Type B pancreatic cell (in vitro differentiated cells): ENCODE results near the gene NBAS. TPM values are rescaled to one million over a fixed set of nuclear protein-coding genes. Genes with fewer than 3 reads are reported as not detected.

Source experiments
- DNase-seq: peaks from one replicate; pipeline ENCODE4 v3.0.0; 2021; ENCODE audit warnings: mixed read lengths; ENCODE audit not compliant: unreplicated experiment; ENCODE audit errors: extremely low spot score
- H3K27ac Mint-ChIP-seq: 2 replicates; pipeline ENCODE4 v1.8.0; 2021; ENCODE audit warnings: mild to moderate bottlenecking, mixed read lengths
- H3K27me3 Mint-ChIP-seq: 2 replicates; pipeline ENCODE4 v1.8.0; 2021; ENCODE audit warnings: mixed read lengths
- H3K36me3 Mint-ChIP-seq: 2 replicates; pipeline ENCODE4 v1.8.0; 2021; ENCODE audit warnings: mixed read lengths
- H3K4me1 Mint-ChIP-seq: one replicate; pipeline ENCODE4 v1.8.0; 2021; ENCODE audit warnings: mixed read lengths; ENCODE audit not compliant: unreplicated experiment
- H3K4me3 Mint-ChIP-seq: 2 replicates; pipeline ENCODE4 v1.8.0; 2021; ENCODE audit warnings: mild to moderate bottlenecking, mixed read lengths
- H3K9me3 Mint-ChIP-seq: 2 replicates; pipeline ENCODE4 v1.8.0; 2021; ENCODE audit warnings: mixed read lengths
- total RNA-seq: library from RNA; stranded (reverse); gene quantifications from 2 replicates; pipeline ENCODE4 v1.2.1, GENCODE V29; 2021; ENCODE audit warnings: low replicate concordance
- TF ChIP-seq, protein P1 (sequence below): fragments of 200-600 bp; sonication (generic); conservative IDR thresholded peaks from 2 replicates; pipeline ENCODE4 v1.5.0; 2021; ENCODE audit warnings: antibody characterized with exemption, mild to moderate bottlenecking

The NBAS gene
- total RNA-seq, 1 donor from 2014 or later, result 53.5 TPM

GRCh38 chr2:15180379-15180778 is 380.8 kb downstream of the NBAS start:
- no peaks in the 10 kb centered on the region for H3K27me3 Mint-ChIP-seq

GRCh38 chr2:15178946-15179345 is 382.2 kb downstream of the NBAS start:
- TF ChIP-seq, protein P1, sequence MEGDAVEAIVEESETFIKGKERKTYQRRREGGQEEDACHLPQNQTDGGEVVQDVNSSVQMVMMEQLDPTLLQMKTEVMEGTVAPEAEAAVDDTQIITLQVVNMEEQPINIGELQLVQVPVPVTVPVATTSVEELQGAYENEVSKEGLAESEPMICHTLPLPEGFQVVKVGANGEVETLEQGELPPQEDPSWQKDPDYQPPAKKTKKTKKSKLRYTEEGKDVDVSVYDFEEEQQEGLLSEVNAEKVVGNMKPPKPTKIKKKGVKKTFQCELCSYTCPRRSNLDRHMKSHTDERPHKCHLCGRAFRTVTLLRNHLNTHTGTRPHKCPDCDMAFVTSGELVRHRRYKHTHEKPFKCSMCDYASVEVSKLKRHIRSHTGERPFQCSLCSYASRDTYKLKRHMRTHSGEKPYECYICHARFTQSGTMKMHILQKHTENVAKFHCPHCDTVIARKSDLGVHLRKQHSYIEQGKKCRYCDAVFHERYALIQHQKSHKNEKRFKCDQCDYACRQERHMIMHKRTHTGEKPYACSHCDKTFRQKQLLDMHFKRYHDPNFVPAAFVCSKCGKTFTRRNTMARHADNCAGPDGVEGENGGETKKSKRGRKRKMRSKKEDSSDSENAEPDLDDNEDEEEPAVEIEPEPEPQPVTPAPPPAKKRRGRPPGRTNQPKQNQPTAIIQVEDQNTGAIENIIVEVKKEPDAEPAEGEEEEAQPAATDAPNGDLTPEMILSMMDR, result no peak
- Mint-ChIP-seq H3K27me3 (no peaks in the 10 kb centered on the region), H3K27ac (no peak overlapping the region), H3K9me3 (no peaks in the 10 kb centered on the region), H3K36me3 (peaks cover 42% of the 10 kb centered on the region), H3K4me1 (peaks cover 21% of the 10 kb centered on the region), H3K4me3 (no peak overlapping the region)
- no peak for DNase-seq

More at GRCh38 chr2:15180379-15180778, 380.8 kb downstream of the NBAS start:
- TF ChIP-seq, protein P1, result no peak
- Mint-ChIP-seq H3K36me3 (peaks cover 50% of the 10 kb centered on the region), H3K4me1 (peaks cover 21% of the 10 kb centered on the region), H3K9me3 (no peaks in the 10 kb centered on the region), H3K27ac (no peak overlapping the region), H3K4me3 (no peak overlapping the region)
- DNase-seq, result no peak

GRCh38 chr2:15177103-15177502 is 384.0 kb downstream of the NBAS start:
- no peaks in the 10 kb centered on the region for H3K27me3 Mint-ChIP-seq
- DNase-seq, result no peak
- TF ChIP-seq, protein P1, result no peak
- H3K4me1 Mint-ChIP-seq, result peaks cover 26% of the 10 kb centered on the region
- H3K9me3 Mint-ChIP-seq, result no peaks in the 10 kb centered on the region
- no peak overlapping the region for H3K4me3 Mint-ChIP-seq
- H3K27ac Mint-ChIP-seq, result no peak overlapping the region
- H3K36me3 Mint-ChIP-seq, result peaks cover 27% of the 10 kb centered on the region

DNA sequence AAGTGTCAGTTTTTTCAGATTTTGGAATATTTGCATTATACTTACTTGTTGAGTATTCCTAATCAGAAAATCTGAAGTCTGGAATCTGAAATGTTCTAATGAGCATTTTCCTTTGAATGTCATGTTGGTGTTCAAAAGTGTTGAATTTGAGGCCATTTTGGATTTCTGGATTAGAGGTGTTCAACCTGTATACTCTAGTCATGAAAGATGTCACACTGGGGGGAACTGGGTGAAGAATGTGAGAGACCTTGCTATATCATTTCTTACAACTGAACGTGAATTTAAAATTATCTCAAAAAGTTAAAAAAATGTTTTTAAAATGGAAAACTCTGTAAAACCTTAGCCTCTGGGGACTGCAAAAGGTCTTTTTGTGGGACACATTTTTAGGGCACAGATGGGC is 384.5 kb downstream of the NBAS start:
- no peak for DNase-seq
- no peaks in the 10 kb centered on the region for H3K9me3 Mint-ChIP-seq

GRCh38 chr2:15174567-15174966 is 386.6 kb downstream of the NBAS start:
- DNase-seq, result no peak
- Mint-ChIP-seq H3K4me3 (no peak overlapping the region), H3K27me3 (no peaks in the 10 kb centered on the region), H3K36me3 (peaks cover 21% of the 10 kb centered on the region), H3K9me3 (peaks cover 2% of the 10 kb centered on the region), H3K4me1 (peaks cover 29% of the 10 kb centered on the region), H3K27ac (no peak overlapping the region)
- TF ChIP-seq, protein P1, result no peak

More for the DNA sequence above, 384.5 kb downstream of the NBAS start:
- Mint-ChIP-seq H3K27me3 (no peaks in the 10 kb centered on the region), H3K27ac (no peak overlapping the region), H3K4me1 (peaks cover 26% of the 10 kb centered on the region), H3K4me3 (no peak overlapping the region), H3K36me3 (peaks cover 26% of the 10 kb centered on the region)
- TF ChIP-seq, protein P1, result no peak

GRCh38 chr2:15173501-15173900 is 387.6 kb downstream of the NBAS start:
- Mint-ChIP-seq H3K36me3 (peaks cover 25% of the 10 kb centered on the region), H3K27ac (no peak overlapping the region), H3K4me3 (no peak overlapping the region), H3K9me3 (peaks cover 5% of the 10 kb centered on the region), H3K27me3 (no peaks in the 10 kb centered on the region), H3K4me1 (peaks cover 37% of the 10 kb centered on the region)
- TF ChIP-seq, protein P1, result no peak
- DNase-seq, result no peak
